OCI-M2 (cell line): ENCODE results near the gene DYNC2H1.

Experiments used
- DNase-seq: peaks from one replicate; lab custom pipeline; 2025; ENCODE audit not compliant: unreplicated experiment; lab: John Stamatoyannopoulos, UW

Gene DYNC2H1

DNA sequence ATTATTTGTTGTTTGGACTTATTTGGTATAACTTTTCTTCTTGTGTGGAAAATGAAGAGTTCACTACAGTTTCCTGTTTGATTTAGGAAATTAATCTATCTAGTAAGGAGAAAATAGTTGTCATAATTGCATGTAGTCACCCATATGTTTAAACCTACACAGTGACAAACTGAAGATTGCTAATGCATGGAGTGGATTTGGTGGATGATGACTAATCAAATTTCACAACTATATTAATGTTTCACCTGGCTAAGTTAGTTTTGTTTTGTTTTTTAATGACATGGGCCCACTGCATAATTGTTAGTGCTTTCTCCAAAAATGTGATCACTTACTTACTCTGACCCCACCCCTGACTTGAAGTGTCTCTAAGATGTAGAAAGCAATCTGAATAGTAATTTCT, 170.6 kb downstream of the DYNC2H1 start:
- no peak for DNase-seq

DNA sequence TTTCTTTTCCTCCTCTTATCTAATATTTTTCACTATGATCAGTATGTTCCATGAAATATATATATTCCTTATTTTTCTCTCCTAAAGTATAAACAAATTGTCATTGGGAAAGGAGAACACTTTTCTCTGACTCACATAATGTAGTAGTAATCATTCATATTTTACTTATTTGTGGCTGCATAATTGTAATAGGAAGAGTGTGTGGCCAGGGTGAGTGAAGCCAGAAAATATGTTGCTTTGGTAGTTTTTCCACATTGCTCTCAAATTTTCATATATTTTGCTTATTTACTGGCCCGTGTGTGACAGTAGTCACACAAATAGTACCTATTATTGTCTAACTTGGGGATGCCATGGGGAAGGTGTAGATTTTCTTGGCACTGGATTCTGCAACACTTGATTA, 172.1 kb downstream of the DYNC2H1 start:
- no peak for DNase-seq

DNA sequence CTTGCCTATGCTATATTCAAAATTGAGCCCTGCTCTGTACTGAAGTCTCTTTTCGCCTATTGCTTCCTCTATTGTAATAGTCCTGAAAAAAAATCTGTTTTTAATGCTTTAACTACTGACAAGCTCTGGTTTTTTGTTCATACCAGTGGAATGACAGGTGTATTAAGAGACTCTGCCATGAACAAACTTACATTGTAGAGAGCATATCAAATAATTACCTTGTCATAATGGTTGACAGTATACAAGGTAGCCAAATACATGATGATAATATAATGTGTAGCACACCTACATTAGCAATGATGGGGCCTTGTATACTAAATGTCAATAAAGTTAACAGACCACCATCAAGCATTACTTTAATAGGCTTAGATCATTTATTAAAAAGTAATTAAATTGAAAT, 175.0 kb downstream of the DYNC2H1 start:
- DNase-seq, result no peak

DNA sequence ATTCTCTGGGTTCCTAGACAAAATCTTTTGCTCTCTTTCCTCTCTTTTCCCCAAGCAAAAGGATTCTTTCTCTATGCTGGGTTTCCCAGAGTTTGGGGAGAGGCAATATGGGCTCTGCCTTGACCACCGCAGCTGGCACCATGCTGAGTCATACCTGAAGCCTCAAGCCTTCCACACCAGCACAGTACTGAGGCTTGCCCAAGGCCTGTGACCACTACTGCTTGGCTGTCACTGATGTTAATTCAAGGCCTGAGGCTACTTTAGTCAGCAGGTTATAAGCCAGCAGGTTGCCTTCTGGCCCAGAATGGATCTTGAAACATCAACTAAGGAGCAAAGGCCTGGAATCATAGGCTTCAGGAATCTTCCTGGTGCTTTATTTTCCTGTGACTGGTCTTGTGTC, 185.3 kb downstream of the DYNC2H1 start:
- no peak for DNase-seq

DNA sequence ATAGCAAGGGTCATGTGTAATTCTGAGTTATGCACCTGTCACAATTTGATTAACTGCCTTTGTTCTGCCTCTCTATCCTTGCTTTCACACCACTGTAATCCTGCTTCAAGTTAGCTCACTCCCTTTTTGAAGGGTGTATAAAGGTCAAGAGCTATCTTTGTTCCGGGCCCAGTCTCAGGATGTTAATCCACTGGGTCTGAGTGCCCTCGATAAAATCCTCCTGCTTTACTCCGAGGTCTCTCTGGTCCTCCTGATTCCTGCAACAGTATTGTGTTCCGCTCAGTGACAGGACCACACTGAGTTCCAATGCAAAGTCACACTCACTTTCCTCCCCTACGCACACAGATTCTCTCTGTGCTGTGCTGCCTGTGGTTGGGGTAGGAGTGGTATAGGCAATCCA, 186.5 kb downstream of the DYNC2H1 start:
- no peak for DNase-seq

DNA sequence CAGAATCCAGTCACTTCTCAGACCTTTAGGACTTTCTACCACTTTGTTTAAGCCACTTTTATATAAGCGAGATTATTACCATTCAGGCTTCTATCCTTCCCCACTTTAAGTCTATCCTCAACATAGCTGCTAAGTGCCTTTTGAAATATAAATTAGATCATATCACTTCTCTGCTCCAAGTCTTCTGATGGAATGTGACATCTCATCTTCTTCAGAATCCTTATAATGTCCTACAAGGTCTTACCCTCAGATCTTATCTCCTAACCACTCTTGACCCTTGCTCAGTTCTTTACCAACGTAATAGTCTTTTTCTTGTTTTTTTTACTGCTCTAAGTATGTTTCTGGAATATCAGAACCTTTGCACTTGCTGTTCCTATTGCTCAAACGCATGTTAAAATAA, 188.7 kb downstream of the DYNC2H1 start:
- DNase-seq, result no peak

DNA sequence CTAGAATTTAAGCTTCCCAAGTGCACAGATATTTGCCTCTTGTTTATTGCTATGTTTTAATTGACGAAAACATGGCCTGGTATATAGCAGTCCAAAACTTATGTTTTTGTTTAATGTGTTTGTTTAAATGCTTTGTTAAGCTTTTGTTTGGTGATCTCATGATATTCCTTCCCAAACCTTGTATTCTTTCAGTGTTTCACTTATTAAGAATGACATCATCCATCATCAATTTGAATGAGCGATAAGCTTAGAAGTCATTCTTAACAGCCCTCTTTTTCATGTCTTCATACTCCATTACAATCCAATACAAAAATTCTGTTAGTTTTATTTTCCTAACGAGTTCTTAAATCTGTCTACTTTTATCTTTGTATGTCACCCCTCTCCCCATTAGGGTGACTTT, 206.0 kb downstream of the DYNC2H1 start:
- DNase-seq, result no peak

DNA sequence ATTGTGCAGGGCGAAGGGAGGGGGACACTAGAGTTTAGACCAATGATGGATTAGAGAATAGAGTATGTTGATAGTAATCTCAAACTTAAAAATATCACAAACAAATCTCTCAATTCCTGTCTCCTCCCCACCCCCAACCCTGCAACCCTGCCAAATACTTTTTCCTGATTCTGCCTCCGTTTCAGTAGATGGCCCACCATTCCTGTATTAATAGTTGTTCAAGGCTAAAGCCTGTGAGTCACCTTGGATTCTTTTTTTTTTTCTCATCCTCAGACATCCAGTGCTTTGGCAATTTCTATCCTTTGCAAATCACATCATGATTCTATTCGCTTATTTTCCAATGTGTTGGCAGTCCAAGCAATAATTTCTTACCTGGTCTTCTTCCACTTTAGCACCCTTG, 207.9 kb downstream of the DYNC2H1 start:
- DNase-seq, result no peak

DNA sequence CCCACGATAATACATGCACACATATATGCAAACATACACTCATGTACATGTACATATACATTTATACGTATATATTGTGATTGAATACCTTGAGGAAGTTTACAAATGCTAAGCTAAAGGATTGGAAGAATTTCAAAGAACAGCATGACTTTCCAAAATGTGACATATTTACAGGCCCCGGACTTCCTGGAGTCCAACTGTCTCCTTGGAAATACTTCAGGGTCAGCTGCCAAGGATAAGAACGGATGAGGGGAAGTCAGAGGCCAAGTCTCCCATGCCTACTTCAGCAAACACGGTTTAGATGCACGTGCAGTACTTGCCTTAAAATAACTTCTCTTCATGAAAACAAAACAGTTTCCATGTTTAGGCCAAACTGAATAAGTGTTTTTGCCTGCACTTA, 213.6 kb downstream of the DYNC2H1 start:
- DNase-seq, result no peak

DNA sequence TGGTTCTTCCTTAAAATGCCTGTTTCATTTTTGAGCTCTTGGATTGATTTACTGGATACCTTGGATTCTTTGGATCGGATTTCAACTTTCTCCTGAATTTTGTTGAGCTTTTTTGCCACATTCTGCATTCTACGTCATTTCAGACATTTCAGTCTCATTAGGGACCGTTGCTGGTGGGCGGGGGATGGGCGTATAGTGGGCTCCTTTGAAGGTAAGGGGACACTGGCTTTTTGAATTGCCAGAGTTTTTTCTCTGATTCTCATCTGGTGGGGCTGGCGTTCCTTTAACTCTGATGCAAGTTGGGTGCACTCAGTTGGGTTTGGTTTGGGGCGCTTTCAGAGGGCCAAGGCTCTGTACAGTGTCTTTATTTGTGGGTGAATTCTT, 216.5 kb downstream of the DYNC2H1 start:
- DNase-seq, result no peak

DNA sequence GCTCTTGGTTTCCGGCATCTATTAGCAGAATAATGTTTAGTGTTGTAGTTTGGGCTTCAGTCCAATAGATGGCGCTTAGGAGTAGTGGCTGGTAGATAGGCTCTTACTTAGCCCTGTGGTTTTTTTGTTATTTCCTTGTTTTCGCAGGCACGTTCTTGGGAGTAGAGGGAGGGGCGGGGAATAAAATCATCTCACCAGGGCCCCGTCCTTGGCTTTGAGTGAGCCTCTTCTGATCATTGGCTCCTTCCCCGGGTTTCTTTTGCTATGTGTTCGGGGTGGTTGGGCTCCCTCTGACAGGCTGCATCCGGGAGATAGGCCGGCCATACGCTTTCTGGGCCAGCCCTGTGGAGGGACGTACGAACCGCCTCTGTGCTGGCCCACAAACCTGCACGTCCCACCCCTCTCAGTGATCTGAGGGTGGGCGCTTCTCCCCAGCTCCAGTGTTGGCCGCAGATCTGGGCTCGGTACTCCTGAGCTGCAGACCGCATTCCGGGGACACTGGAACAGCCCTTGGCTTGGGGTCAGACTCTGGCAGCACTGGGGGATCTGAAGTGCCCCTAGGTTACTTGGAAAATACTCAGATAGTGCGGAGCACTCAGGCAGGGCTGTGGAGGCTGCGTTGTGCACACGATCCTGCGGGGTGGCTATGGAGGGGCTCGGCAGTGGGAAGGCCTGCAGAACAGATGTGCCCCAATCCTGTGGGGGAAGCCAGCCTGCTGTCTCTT, 217.0 kb downstream of the DYNC2H1 start:
- DNase-seq, result no peak

DNA sequence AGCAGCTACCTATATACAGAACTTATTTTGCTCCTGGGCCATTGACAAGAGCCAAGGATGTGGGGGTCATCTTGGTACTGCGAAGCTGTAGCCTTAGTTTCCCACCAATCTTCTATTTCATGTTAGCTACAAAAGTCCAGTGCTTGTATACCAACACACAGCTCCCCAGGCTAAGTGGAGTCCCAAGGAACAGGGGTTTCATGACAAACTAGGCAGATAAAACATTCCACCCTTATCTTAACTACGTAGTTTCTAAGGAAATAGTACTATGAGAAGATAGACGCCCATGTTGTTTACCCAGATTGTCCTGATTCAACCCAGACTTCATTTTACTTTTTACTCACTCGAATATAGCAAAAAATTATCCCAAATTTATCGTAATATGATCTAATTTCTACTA, 218.5 kb downstream of the DYNC2H1 start:
- DNase-seq, result no peak

DNA sequence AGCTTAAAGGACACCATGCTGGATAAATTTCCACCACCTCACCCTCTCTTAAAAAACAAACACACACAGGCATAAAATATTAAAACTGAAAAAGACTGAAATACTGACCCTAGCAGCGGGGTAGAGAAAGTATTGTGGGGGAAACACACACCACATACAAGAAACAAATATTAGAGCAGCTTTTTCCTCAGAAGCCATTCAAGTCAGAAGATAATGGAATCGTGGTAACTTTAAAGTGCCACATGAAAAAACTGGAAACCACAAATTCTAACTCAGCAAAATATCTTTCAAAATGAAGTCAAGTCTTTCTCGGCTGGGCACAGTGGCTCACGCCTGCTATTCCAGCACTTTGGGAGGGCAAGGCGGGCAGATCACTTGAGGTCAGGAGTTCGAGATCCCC, 223.2 kb downstream of the DYNC2H1 start:
- DNase-seq, result no peak

DNA sequence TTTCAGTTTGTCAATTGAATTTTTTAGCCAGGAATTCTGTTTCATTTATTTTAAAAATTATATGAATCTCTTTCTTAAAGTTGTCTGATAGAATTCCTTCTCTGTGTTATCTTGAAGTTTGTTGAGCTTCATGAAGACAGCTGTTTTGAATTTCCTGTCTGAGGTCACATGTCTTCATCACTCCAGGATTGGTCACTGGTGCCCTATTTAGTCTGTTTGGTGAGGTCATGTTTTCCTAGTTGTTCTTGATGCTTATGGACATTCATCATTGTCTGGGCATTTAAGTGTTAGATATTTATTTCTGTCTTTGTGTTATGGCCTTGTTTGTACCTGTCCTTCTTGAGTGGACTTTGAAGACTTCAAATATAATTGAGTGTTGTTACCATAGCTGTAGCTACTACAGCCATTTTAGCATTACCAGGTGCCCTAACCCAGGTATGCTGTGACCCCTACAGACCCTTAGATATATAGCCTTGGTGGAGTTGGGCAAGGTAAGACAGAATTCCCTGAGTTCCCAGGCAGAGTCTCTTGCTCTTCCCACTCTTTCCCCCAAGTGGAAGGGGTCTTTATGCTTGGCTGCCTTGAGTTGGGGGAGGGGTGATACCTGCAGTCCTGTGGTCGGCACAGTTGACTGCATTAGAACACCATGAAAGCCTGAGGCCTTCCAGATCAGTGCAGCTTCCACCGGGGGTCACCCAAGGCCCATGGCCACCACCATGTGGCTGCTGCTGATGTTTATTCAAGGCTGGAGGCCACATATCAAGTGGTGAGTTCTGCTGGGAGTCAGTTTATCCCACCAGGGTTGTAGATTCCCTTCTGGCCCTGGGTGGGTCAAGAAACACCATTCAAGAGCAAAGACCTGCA, 229.6 kb downstream of the DYNC2H1 start:
- no peak for DNase-seq

DNA sequence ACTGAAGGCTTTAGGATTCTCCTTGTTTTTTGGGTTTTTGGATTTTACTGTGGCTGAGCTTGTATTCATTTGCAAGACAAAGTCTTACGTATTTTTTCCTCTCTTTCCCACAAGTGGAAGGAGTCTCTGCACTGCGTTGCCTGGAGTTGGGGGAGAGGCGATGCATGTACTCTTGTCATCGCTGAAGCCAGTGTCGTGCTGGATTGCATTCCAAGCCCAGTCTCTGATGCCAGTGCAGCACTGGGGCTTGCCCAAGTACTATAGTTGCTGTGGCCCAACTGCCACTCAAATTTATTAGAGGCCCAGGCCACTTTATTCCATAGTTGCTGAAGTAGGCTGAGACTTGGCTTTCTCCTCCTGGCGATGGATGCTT, 230.2 kb downstream of the DYNC2H1 start:
- DNase-seq, result no peak

DNA sequence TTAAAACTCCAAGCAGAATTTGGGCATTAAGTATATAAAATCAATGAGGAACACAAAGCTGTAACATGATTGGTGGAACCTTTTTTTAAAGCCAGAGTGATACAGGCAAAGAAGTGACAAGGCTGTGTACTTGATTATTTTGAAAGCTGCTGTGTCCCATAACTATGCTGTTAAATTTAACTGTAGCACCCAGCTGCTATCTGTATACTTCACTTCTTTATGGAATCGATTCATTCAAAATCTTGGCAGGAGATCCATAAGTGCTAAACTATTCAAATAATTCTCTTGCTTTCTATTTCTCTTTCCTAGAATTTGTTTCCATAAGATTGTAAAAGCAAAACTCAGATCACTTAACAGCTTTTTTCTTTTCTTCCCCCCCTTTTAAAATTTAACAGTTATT, 231.7 kb downstream of the DYNC2H1 start:
- DNase-seq, result no peak

DNA sequence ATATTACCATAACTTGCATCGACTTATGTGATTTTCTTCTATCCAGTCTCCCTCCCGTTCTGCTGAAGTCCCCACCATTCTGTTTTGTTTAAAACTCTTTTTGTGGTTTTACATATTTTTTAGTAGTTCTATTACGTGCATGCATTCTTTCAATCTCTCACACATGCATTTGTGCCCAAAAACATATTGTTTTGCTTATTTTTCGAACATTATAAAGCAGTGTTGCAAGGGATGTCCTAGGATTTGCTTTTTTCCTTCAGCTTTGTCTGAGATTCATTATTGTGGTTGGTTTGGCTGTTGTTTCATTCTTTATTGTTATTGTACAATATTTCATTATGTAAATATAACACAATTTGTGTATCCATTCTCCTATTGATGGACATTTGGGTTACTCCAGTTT, 235.7 kb downstream of the DYNC2H1 start:
- DNase-seq, result no peak

DNA sequence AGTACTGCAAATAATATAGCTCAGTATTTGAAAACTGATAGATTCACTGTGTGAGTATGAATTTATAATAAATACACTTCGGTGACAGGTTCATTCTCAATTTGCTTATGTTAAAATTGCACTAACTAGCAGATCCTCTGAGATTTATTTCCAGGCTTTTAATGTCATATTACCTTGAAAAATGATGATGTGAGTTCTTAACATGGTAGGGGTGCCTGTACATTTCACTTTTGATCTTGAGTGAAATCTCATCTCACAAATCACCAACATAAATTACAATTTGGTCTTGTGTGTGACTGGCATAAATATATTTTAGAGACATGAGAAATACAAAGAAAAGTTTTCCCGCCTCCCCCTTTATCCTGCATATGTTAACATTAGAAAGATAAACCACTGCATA, 240.4 kb downstream of the DYNC2H1 start:
- DNase-seq, result no peak

DNA sequence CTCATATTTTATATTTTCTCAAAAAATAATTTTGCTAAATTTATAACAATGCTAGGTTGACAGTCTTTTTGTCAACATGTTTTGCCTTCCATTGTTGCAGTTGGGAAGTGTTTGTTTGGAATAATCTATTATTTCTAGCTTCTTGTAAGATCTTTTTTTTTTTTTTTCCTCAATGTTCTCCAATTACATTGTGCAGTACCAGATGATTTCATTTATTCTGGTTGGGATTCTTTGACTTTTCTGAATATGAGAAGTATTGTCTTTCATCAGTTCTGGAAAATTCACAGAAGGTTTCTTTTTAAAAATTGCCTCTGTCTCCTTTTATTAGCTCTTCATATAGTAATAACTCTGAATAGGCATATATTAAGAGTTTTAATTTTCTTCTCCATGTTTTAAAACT, 245.4 kb downstream of the DYNC2H1 start:
- DNase-seq, result no peak

DNA sequence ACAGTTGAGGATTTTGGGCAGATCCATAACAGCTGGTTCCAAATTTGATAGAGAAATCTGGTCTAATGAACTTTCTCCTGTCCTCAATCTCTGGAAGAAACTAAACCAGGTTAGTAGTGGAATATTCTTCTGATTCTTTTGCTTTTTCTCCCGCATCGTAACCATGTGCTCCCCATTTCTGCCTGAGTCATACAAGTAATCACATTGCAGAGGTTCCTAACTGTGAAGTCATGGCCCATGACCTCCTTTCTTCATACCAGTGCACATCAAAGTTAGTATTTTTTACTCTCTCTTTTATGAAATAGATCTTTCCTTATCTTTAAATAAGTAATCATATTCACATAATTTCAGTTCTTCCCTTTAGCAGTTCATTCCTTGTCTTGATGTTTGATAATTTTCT, 249.0 kb downstream of the DYNC2H1 start:
- no peak for DNase-seq

DNA sequence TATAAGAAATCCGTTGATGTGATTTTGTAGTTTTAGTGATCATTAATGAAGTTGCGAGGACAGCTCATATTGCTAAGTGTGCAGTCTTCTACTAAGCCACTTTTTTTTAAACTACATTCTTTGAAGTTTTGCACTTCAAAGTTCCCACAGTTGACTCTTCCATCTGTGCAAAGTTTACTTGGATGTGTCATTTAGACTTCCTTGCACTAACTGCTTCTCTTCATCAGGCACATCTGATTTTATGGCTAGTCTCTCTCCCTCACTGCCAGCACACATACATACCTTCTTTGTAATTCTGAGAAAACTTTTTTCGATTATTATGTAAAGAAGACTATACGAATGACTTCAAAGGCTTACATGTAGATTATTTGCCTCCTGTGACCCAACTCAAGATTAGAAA, 250.0 kb downstream of the DYNC2H1 start:
- DNase-seq, result no peak

DNA sequence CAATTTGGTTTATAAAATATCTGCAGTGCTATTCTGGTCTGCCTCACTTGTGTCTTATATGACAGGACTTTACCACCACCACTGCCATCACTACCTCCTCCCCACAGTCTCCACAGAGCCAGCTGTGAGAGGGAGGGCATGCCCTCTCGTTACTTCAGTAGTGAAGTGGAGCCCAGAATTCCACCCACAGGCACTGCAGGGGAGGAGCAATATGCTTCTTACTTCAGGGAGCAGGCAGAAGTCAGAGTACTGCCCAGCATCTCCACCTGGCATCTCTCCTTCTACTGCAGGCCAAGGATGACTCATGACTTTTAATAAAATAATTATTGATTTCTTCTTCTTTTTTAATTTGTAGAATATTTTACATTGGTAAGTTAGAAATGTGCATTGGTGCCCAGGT, 255.5 kb downstream of the DYNC2H1 start:
- no peak for DNase-seq

DNA sequence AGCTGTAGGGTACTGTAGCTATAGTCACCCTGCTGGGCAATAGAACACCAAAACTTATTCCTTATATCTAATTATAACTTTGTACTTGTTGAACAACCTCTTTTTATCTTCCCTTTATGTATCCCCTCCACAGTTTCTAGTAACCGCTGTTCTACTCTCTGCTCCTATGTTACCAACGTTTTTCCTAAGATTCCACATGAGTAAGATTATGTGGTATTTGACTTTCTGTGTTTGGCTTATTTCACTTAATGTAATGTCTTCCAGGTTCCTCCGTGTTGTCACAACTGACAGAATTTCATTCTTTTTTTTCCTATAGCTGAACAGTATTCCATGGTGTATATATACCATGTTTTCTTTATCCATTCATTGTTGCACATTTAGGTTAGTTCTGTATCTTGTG, 258.4 kb downstream of the DYNC2H1 start:
- no peak for DNase-seq
